ENCODE results near the gene ATG14.

DNA sequence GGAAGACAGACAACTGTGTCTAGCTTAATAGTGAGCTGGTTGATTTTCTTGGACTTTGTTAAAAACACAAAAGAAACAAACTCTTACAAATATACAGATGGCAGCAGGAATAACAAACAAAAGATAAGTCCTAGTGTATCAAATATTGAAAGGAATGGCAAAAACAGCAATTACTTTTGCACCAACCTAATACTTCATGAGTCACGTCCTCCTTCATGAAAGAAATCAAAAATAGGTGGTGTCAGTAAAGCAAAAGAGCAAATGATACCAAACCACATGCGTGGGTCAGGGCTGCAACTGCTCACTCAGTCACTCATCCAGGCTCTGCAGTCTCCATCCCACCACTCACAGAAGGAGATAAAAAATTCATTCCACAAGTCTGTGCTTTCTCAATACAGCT is 11.8 kb downstream of the ATG14 start:
- TF ChIP-seq CTCF (IDR thresholded peaks at IDR 0.05) (no peak), POLR2A (IDR thresholded peaks at IDR 0.05) (no peak)

Measured in testis (tissue), 2 donors.